GM13977 (cell line): ENCODE results near the gene EFHB.
A peak's percentile ranks its signal among the peaks of the same experiment; 100 is the strongest.

Experiments
- DNase-seq: peaks from one replicate; pipeline ENCODE4 v3.0.0; 2012; ENCODE audit warnings: low spot score
- CTCF ChIP-seq: IDR thresholded peaks from 2 replicates; pipeline ENCODE4 v1.5.1; 2012; ENCODE audit warnings: mild to moderate bottlenecking, control low read depth; ENCODE audit not compliant: insufficient read depth; ENCODE audit errors: extremely low read depth, missing control alignments
- in situ Hi-C: fragments of 300-500 bp; cut with MboI; formaldehyde crosslinking; loops from one replicate; pipeline ENCODE4 v1.12.0; 2022; ENCODE audit warnings: low sequenced_read_pairs, low pct_unique_long_range_greater_than_20kb, mixed read lengths, inconsistent platforms; ENCODE audit not compliant: unreplicated experiment

The EFHB gene

DNA sequence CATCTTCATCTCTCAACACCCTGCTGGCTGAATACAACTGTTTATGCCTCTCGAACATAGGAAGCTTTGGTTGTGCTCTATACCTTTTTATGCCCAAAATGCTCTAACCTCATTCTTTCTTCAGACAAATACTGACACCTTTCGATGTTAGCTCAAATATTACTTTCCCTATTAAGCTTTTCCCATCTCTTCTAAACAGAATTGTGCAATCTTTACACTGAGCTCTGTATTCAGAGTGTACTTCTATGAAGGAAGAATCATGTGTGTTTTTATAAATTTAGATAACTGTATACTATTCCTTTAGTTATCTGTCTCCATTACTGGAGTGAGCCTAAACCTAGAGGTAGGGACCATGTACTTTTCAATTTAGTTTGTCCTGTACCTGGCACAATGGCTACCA, 1.6 kb downstream of the EFHB start:
- no peak for TF ChIP-seq CTCF
- in situ Hi-C loops = no loop called here
- no peak for DNase-seq

DNA sequence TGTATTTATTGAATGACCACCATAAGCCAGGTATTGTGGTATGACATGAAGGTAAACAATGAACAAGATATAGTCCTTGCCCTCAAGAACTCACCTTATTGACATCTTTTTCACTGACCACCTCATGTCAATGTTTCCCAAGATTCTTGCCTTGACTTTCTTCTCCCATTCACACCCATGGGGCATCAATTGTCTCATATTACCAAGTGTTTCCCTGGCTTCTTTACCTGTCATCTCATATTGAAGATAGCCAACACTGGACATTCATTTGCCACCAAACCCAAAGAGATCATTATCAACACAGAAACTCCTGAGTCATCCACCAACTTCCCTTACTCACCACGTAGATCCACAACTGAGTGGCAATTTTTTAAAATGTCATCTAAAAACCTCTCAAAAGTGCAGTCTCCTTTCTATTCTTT, 2.2 kb downstream of the EFHB start:
- no peak for TF ChIP-seq CTCF
- in situ Hi-C loops = no loop called here
- DNase-seq = no peak

DNA sequence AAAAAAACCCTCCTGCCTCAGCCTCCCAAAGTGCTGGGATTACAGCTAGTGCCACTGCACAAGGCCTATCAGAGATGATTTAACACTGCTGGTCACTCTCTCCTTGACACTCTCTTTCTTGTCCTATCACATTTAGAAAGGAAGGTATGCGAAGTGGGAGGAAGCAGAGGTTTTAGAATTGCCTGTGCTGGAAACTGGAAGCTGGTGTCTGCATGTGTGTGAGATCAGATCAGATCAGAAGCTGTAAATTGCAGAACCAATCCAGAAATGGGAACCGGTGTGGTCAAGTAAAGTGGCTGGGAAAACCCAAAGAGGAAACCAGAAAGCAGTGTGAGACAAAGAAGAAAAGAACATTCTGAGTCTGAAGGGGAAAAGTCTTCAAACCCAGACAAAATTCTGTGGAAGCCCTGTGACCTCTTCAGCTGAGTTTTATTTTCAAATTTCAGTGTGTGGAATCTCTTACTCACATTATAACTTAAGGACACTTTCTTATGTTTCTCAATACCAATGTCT, 2.8 kb downstream of the EFHB start:
- in situ Hi-C loops = no loop called here
- DNase-seq = peak; percentile 56
- no peak for TF ChIP-seq CTCF

- TF ChIP-seq CTCF = no peak
- in situ Hi-C loops = no loop called here
- DNase-seq = no peak
These were observed 13.5 kb downstream of the EFHB start for GRCh38 chr3:19920401-19921080.

DNA sequence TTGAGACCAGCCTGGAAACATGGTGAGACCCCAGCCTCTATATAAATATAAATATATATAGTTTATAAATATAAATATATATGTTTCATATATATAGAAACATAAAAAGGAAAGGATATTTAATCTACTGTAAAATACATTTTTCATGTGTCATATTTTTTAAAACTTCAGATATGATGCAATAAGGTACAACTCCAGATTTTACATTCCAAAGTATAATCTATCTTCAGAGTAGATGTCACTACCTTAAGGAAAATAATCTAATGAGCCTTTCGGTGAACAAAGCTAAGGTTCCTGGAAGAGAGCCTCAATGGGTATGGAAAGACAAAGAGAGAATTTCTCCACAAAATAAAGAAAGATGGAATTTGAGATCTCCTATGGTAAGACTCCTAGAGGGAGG, 16.9 kb downstream of the EFHB start:
- no peak for DNase-seq
- in situ Hi-C loops = no loop called here
- TF ChIP-seq CTCF = no peak

- in situ Hi-C loops = no loop called here
- no peak for DNase-seq
- no peak for TF ChIP-seq CTCF
These were observed 22.6 kb downstream of the EFHB start for GRCh38 chr3:19911452-19911851.
